ENCODE measurements around the gene PSG1.

DNA sequence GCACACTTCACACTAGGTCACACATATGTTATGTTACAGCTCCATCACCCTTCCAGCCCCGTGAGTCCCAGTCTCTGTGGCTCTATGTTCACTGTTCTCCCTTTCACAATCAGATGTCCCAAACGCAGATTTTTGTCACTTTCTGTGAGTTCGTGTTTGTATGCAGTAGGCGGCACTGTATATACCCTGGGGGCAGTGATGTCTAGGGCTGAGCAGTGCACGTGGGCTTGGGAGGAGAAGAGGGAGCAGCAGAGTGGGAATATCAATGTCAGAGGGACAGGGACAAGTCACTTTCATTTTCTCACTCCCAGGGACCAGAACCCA, 22.0 kb downstream of the PSG1 start:
- TF ChIP-seq, protein P1, sequence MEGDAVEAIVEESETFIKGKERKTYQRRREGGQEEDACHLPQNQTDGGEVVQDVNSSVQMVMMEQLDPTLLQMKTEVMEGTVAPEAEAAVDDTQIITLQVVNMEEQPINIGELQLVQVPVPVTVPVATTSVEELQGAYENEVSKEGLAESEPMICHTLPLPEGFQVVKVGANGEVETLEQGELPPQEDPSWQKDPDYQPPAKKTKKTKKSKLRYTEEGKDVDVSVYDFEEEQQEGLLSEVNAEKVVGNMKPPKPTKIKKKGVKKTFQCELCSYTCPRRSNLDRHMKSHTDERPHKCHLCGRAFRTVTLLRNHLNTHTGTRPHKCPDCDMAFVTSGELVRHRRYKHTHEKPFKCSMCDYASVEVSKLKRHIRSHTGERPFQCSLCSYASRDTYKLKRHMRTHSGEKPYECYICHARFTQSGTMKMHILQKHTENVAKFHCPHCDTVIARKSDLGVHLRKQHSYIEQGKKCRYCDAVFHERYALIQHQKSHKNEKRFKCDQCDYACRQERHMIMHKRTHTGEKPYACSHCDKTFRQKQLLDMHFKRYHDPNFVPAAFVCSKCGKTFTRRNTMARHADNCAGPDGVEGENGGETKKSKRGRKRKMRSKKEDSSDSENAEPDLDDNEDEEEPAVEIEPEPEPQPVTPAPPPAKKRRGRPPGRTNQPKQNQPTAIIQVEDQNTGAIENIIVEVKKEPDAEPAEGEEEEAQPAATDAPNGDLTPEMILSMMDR (conservative IDR thresholded peaks at IDR 0.05; ENCODE audit: low read depth in 2 of 2), result 0 out of 4 replicates have a peak, but pooled peaks of 1 of the 2 experiments have one; percentile 5
- TF ChIP-seq POLR2AphosphoS5 (IDR thresholded peaks at IDR 0.05; ENCODE audit: low read depth) (no peak), EZH2 (IDR thresholded peaks at IDR 0.05; ENCODE audit: low read depth, unreplicated experiment) (no peak), EZH2phosphoT487 (IDR thresholded peaks at IDR 0.05; ENCODE audit: unreplicated experiment) (no peak), JUNB (IDR thresholded peaks at IDR 0.05; ENCODE audit: unreplicated experiment) (no peak), CREB1 (CRISPR knock-in tag; IDR thresholded peaks at IDR 0.05; ENCODE audit: low read depth) (no peak), STAT1 (IDR thresholded peaks at IDR 0.05; ENCODE audit: unreplicated experiment) (no peak), NANOG (IDR thresholded peaks at IDR 0.05; ENCODE audit: borderline replicate concordance) (no peak)
- TF ChIP-seq, protein P2, sequence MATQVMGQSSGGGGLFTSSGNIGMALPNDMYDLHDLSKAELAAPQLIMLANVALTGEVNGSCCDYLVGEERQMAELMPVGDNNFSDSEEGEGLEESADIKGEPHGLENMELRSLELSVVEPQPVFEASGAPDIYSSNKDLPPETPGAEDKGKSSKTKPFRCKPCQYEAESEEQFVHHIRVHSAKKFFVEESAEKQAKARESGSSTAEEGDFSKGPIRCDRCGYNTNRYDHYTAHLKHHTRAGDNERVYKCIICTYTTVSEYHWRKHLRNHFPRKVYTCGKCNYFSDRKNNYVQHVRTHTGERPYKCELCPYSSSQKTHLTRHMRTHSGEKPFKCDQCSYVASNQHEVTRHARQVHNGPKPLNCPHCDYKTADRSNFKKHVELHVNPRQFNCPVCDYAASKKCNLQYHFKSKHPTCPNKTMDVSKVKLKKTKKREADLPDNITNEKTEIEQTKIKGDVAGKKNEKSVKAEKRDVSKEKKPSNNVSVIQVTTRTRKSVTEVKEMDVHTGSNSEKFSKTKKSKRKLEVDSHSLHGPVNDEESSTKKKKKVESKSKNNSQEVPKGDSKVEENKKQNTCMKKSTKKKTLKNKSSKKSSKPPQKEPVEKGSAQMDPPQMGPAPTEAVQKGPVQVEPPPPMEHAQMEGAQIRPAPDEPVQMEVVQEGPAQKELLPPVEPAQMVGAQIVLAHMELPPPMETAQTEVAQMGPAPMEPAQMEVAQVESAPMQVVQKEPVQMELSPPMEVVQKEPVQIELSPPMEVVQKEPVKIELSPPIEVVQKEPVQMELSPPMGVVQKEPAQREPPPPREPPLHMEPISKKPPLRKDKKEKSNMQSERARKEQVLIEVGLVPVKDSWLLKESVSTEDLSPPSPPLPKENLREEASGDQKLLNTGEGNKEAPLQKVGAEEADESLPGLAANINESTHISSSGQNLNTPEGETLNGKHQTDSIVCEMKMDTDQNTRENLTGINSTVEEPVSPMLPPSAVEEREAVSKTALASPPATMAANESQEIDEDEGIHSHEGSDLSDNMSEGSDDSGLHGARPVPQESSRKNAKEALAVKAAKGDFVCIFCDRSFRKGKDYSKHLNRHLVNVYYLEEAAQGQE (IDR thresholded peaks at IDR 0.05; ENCODE audit: unreplicated experiment), result no peak
- TF ChIP-seq, protein P3, sequence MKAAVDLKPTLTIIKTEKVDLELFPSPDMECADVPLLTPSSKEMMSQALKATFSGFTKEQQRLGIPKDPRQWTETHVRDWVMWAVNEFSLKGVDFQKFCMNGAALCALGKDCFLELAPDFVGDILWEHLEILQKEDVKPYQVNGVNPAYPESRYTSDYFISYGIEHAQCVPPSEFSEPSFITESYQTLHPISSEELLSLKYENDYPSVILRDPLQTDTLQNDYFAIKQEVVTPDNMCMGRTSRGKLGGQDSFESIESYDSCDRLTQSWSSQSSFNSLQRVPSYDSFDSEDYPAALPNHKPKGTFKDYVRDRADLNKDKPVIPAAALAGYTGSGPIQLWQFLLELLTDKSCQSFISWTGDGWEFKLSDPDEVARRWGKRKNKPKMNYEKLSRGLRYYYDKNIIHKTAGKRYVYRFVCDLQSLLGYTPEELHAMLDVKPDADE (IDR thresholded peaks at IDR 0.05), result no peak
